ENCODE results near the gene GMPR.

DNA sequence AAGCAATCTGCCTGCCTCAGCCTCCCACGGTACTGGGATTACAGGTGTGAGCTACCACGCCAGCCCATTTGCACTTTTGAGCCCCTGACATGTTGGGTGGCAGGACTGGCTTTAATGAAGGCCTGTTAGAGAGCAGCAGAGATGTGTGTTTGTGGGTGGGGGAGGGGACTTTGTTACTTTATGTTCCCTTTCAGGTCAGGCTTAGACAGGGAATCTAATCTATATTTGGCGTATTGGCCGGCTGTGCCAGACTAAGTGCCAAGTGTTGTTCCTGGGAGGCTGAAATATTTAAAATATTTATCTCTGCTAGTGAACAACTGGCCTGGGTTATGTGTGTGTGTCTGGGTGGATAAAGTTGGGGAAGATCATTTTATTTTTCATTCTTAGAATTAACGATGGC, 6.1 kb downstream of the GMPR start:
- TF ChIP-seq, protein P1, sequence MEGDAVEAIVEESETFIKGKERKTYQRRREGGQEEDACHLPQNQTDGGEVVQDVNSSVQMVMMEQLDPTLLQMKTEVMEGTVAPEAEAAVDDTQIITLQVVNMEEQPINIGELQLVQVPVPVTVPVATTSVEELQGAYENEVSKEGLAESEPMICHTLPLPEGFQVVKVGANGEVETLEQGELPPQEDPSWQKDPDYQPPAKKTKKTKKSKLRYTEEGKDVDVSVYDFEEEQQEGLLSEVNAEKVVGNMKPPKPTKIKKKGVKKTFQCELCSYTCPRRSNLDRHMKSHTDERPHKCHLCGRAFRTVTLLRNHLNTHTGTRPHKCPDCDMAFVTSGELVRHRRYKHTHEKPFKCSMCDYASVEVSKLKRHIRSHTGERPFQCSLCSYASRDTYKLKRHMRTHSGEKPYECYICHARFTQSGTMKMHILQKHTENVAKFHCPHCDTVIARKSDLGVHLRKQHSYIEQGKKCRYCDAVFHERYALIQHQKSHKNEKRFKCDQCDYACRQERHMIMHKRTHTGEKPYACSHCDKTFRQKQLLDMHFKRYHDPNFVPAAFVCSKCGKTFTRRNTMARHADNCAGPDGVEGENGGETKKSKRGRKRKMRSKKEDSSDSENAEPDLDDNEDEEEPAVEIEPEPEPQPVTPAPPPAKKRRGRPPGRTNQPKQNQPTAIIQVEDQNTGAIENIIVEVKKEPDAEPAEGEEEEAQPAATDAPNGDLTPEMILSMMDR (IDR thresholded peaks at IDR 0.05 in 8 of 11, conservative IDR thresholded peaks at IDR 0.05 in 3 of 11), result no peak
- TF ChIP-seq POLR2A (IDR thresholded peaks at IDR 0.05), result no peak
- no peak for TF ChIP-seq POLR2AphosphoS5 (IDR thresholded peaks at IDR 0.05)
